H54 (cell line): ENCODE measurements around the gene SETDB2.
A peak's percentile ranks its signal among the peaks of the same experiment; 100 is the strongest.

Source experiments
- DNase-seq: peaks from one replicate; pipeline ENCODE4 v3.0.0; 2011; ENCODE audit warnings: low spot score, mixed read lengths; ENCODE audit not compliant: insufficient read length
- FAIRE-seq: peaks from 3 replicates; lab custom pipeline; 2011; peaks lifted over from hg19 to GRCh38; lab: Jason Lieb, UNC
- POLR2A ChIP-seq: IDR thresholded peaks from 2 replicates; pipeline ENCODE4 v1.6.1; 2011; ENCODE audit warnings: low read depth, mild to moderate bottlenecking, low read length

SETDB2 gene

GRCh38 chr13:49444524-49445395 is 686 bp downstream of the SETDB2 start:
- DNase-seq = no peak
- peak; percentile 45 for FAIRE-seq
- TF ChIP-seq POLR2A = no peak

- no peak for TF ChIP-seq POLR2A
- no peak for FAIRE-seq
- no peak for DNase-seq
Observed at GRCh38 chr13:49446473-49446872, 2.4 kb downstream of the SETDB2 start.

GRCh38 chr13:49448753-49449152 is 4.7 kb downstream of the SETDB2 start:
- DNase-seq = no peak
- FAIRE-seq = no peak
- no peak for TF ChIP-seq POLR2A

GRCh38 chr13:49450105-49450819 is 6.2 kb downstream of the SETDB2 start:
- no peak for TF ChIP-seq POLR2A
- FAIRE-seq (no peak), DNase-seq (no peak)

- DNase-seq (no peak), FAIRE-seq (no peak)
- TF ChIP-seq POLR2A = no peak
Observed at GRCh38 chr13:49452725-49453457, 8.8 kb downstream of the SETDB2 start.

- no peak for FAIRE-seq
- no peak for DNase-seq
- TF ChIP-seq POLR2A = no peak
Observed at GRCh38 chr13:49453465-49453864, 9.4 kb downstream of the SETDB2 start.

GRCh38 chr13:49454388-49455006 is 10.4 kb downstream of the SETDB2 start:
- FAIRE-seq = no peak
- no peak for DNase-seq
- no peak for TF ChIP-seq POLR2A

GRCh38 chr13:49455007-49455398 is 10.9 kb downstream of the SETDB2 start:
- FAIRE-seq (no peak), DNase-seq (no peak)
- TF ChIP-seq POLR2A = no peak

- no peak for FAIRE-seq
- TF ChIP-seq POLR2A = no peak
Observed at GRCh38 chr13:49456156-49456555, 12.1 kb downstream of the SETDB2 start.

GRCh38 chr13:49457221-49457620 is 13.1 kb downstream of the SETDB2 start:
- FAIRE-seq (no peak), DNase-seq (no peak)
- no peak for TF ChIP-seq POLR2A

More at GRCh38 chr13:49456156-49456555, 12.1 kb downstream of the SETDB2 start:
- no peak for DNase-seq

GRCh38 chr13:49459580-49459979 is 15.5 kb downstream of the SETDB2 start:
- DNase-seq (no peak), FAIRE-seq (no peak)
- TF ChIP-seq POLR2A = no peak

GRCh38 chr13:49464085-49464484 is 20.0 kb downstream of the SETDB2 start:
- no peak for TF ChIP-seq POLR2A
- FAIRE-seq (no peak), DNase-seq (no peak)

- no peak for TF ChIP-seq POLR2A
- DNase-seq (no peak), FAIRE-seq (no peak)
Observed at GRCh38 chr13:49464621-49465325, 20.7 kb downstream of the SETDB2 start.
